ENCODE results near the gene ANKRD52.
"Not testable (repeated sequence)": the region's sequence is repeated elsewhere in the genome, so short reads cannot be mapped to it uniquely, and the experiment has no call there.

The ANKRD52 gene

DNA sequence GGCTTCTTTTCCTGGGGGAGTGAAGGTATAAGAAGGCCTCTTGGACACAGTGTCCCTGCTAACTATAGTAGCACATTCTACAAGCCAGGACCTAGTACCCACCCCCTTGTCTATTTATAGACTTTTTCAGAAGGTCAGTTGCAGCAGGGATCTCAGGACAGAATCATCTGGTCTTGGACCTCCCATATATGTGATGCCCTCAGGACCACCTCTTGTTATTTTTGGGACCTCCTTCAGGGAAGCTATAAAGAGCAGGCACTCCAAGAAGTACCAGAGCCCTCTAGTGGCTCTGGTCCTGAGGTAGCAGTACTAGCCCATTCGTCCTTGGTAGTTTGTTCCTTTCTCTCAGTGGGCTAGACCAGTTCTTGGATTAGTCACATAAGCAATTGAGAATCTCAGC, 12.8 kb upstream of the ANKRD52 start:
- DNase-seq: no peak

DNA sequence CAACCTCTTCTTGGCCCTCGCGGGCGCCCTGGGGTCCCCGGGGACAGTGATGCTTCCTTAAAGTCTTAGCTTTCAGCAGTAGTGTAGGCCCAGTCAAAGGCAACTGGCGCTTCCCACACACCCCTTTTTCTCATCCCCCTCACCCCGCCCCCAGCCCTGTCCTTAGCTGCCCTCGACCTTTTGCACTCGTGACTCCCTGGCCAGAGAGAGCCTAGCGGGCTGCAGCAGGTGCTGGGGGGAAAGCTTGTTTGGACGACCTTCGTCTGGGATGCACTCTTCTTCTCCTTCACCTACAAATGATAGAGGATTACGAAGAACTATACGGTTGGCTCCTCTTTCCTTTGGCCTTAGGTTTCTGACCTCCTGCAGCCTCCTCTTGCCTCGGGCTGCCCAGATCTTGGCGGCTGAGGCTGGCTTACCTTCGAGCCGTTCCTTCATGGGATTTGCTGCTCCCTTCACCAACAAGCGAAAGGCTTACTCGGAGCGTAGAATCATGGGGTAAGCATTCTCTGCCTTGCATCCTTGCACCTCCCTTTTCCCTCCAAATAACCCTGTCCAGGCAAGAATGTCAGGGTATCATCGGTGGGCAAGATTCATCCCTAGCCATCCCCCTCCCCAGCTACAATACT, 9.4 kb upstream of the ANKRD52 start:
- DNase-seq: no peak

DNA sequence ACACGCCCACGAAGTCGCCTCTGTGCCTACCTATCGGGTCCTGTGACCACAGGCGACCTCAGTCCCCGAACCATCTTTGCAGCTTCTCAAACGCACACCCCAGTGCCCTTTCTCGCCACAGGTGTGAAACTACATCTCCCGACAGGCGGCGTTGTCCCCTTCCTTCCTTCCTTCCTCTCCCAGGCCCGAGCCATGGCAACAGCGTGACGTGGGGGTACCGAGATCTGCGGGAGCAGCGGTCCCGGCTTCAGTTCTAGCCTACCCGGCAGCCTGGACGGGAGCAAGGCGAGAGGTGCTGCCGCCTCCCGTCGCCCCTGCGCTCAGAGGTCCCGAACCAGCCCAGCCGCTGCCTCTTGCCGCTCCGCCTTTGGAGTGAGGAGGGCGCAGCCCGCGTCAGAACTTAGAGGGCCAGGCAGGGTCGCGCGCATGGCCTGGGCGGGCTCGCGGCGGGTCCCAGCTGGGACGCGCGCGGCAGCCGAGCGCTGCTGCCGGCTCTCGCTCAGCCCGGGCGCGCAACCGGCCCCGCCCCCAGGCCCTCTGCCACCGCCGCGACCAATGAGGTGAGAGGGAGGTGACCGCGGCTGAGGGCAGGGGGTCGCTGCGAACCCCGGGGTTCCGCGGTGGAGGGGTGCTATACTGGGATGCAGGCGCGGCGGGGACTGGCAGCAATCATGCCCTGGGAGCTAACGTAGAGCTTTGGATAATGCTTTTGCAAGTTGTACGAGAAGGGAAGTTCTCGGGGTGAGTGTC, 8.7 kb upstream of the ANKRD52 start, which contains the start of gene COQ10A:
Gene COQ10A (plus strand): TSS at position 250 of the 750 bp plus-strand sequence. CDS start 177 bp downstream, at position 427.
- DNase-seq: peak; percentile 71

DNA sequence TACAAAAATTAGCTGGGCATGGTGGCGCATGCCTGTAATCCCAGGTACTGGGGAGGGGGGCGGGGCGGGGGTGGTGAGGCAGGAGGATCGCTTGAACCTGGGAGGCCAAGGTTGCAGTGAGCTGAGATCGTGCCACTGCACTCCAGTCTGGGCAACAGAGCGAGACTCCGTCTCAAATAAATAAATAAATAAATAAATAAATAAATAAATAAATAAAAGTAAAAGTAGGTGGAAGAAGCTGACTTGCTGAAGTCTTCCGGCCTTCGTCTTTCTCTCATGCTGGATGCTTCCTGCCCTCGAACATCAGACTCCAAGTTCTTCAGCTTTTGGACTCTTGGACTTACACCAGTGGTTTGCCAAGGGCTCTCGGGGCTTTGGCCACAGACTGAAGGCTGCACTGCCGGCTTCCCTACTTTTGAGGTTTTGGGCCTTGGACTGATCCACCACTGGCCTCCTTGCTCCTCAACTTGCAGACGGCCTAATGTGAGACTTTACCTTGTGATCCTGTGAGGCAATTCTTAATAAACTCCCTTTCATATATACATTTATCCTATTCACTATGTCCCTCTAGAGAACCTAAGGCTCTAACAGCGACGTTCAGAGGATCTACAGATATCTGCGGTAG, 8.0 kb upstream of the ANKRD52 start:
- DNase-seq: not testable (repeated sequence)

DNA sequence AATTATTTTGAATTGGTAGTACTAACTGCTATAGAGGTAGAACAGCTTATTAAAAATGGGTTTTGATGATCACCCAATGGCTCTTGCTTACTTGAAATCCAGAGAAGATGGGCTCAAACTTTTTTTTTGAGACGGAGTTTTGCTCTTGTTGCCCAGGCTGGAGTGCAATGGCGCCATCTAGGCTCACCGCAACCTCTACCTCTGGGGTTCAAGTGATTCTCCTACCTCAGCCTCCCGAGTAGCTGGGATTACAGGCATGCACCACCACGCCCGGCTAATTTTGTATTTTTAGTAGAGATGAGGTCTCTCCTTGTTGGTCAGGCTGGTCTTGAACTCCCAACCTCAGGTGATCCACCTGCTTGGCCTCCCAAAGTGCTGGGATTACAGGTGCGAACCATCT, 4.8 kb upstream of the ANKRD52 start:
- not testable (repeated sequence) for DNase-seq

DNA sequence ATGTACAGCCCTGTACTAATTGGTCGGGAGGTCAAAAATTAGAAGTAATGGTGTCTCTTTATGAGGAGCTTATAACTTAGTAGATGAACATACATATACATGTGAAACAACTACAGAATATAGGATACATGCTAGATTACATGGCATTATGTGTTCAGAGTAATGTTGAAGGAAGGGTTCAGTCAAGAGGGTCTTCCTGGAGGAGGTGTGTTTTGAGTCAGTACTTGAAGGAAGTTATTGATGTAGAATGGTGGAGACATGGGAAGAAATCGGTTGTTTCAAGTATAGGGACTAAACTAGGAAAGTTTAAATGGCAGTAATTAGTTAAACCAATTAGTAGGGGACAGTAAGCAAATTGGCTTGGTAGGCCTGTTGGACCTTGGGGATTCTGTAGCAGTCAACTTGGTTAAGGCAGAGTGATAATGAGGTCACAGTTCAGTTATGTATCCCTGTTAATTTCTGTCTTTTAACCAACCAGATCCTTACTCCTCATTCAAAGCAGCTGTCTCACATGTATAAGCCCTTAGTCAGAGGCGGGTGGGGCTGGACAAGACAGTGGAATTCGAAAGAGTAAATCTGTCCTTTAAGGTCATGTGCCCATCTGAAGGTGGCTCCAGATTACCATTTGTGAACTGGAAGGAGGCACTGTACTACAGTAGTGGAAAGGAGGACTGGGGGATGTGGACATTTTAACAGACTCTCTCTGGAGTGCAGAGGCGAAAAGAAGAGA, 3.5 kb upstream of the ANKRD52 start:
- DNase-seq: no peak

DNA sequence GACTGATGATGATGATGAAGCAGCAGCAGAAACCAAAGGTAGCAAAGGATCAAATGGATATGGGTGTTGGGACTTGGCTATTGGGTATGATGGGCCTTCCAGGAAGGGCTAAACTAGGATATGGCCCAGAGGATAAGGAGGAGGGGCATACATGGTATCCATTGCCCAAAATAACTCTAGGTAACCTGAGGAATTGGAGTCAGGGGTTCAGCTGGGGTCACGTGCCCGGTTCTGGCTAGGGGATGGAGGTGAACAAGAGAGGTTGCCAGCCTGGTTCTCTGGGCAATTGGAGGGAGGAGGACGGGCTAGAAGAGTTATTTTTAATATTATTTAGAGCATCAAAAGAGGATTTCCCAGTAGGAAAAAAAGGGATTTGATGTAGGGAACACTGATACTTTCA, 2.7 kb upstream of the ANKRD52 start:
- no peak for DNase-seq

DNA sequence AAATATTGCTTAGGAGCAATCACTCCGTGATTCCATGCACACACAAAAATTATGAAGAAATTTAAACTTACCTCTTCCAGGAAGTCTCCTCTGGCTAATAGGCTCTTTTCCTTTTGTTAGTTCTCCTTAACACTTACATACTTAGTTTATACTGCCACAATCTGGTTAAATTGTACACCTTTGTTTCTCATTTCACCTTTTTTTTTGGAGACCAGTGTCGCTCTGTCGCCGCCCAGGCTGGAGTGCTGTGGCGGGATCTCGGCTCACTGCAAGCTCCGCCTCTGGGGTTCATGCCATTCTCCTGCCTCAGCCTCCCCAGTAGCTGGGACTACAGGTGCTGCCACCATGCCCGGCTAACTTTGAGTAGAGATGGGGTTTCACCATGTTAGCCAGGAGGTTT, 2.2 kb upstream of the ANKRD52 start:
- no peak for DNase-seq

DNA sequence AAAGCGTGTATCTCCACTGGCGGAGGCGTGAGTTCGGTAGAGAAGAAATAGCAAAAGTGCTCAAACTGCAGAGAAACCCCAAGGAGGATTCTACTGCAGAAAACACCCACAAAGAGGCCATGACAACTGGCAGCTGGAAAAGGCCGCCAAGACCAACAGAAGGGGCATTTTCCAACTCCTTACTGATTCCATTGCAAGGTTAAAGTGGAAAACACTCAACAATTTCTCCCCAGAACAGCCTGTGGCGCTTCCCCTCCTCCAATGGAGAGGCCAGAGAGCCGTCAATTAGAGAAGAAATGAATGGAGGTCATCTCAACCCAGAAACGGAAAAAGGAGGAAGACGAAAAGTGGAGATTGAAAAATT, 618 bp upstream of the ANKRD52 start:
- DNase-seq: no peak

DNA sequence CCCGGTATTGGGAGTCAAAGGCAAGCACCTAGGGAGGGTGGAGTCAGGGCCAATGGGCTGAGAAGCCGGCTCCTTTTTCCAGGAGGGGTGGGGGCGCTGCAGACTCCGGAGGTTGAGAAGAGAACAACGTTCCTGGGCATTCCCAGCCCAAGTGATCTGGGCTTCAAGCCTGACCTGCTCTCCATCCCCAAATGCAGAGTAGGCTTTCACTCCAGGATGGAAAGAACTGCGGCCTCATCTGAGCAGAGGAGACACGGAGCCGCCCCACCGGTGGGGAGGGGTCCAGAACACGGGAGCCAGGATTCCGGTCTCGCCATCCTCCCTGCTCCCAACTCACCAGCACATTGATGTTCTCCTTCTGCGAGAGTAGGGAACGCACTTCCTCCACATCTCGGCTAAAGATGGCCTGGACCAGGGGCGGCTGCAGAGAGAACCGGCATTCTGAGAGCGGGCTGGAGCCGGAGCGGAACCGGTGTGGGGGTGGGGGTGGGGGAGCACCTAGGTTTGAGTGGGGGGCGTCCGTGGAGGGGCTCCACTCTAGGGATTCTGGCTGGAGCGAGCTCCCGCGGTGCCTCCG, 605 bp downstream of the ANKRD52 start:
- no peak for DNase-seq

DNA sequence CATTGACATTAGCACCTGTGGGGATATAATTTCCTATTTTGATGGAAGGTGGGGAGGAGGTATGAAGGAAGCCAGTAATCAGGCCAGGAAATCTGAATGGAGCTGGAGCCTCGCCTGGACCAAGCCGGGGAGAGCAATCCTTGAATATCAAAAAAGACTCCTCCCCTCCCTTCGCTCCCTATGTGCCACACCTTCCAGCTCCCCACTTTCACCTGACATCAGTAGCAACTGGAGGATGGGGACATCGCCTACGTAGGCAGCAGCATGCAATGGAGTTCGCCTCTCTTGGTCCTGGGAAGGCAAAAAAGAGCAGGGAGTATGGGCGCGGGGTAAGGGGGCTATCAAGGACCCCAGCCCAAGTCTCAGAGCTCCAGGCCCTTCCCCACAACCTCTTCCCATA, 1.1 kb downstream of the ANKRD52 start:
- DNase-seq: no peak

DNA sequence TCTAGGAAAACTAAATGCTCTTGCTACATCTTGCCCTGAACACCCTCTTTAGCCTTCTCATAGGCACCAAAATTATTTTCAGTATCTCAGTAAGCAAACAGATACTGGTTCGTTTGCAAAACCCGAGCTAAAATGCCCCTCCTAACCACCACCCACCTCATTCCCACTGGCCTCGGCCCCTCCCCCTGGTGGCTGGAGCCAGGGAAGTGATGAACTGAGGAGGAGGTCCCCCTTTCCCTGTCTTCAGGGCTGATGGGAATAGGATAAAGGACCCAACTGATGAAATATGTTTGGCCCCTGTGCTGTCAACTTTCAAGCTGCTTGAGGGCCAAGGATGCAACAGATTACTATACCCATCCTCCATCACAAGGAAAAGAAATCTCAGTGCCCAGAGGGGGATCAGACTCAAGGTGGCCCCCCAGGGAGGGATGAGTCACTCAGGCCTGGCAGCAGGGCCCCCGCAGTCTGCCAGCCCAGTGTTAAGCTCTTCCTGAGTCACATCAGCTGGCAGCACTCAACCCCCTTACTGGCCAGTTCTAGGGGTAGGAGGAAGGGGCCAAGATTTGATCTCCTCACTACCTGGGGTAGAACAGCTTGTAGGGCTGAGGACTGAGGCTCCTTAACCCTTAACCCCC, 1.7 kb downstream of the ANKRD52 start:
- no peak for DNase-seq

DNA sequence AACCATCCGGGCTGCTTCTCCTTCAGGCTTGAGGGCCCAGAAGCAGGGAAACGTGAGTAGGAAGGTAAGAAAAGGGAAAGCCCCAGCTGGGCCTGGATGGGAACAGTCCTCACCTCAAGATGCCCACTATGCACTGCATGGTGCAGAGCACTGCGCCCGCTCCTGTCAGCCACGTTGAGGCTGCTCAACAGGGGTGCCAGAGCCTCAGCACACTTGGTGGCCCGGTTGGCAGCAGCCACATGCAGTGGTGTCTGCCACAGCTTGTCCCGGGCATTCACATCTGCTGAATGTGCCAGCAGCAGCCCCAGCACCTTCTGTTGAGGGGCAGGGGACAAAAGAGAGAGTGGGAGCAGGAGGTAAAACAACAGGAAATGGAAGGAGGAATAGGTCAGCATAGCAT, 2.5 kb downstream of the ANKRD52 start:
- DNase-seq: no peak

DNA sequence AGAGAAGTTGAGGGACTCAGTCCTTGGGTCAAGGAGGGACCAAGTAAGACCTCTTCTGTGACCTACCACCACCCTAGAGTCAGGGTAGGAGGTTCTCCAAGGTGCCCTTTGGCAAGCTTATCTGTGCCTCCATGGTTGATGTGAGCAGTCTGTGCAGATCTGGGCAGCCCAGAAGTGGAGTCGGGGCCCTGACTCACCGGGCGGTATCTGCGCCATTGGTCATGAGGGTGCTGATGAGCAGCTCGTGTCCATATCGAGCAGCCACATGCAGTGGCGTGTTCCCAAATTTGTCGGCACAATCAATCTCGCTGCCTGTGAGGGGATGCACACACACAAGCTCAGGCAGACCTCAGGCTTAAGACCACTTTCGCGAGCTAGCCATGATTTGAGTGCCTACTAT, 5.1 kb downstream of the ANKRD52 start:
- DNase-seq: no peak

DNA sequence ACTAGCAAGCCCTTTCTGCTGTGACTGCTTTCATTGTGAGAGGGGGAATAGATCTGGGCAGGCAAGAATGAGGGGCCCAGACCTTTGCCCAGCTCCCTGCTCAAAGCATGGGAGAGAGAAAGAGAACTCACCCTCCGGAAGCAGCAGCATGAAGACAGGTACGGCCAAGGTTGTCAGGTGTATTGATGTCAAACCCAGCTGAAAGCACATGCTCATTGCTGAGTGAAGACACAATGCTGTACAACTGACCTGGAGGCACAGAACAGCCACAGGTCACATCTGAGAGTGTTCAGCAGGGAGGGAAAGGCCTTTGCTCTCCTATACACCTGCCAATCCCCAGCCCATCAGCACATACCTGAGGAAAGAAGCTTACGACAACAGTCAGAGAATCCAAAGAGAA, 5.5 kb downstream of the ANKRD52 start:
- no peak for DNase-seq

DNA sequence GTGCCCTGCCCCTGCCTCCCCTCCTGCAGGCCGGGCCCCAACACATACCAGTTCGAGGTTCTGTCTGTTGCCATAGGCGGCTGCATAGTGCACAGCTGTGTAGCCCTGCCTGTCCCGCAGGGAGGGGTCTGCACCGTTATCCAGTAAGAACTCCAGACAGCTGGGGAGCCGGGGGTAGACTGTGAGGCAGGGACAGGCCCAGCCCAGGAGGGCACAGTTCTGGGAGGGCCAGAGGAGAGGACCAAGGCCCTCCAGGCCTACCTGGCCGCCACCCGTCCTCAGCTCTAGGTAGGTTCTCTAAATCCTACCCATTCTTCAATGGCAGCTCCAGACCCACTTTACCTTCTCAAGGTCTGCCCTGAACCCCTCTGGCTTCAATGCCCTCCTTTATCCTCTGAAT, 9.5 kb downstream of the ANKRD52 start:
- DNase-seq: no peak

DNA sequence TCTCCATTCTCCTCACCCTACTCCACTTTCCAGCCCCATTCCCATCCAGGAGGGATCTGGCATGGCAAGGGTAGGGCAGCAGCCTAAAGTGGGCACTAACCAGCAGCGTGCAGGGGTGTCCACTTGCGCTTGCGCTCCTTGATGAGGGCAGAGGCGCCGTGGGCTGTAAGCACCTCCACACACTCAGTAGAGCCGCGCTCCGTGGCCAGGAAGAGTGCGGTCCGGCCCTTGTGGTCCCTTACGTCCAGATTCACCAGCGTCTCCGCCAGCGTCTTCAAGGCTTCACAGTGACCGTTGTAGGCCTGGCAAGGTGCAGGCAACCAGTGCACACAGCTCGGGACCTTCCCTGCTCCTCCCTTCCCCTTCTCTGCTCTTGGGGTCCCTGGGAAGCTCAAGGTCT, 10.3 kb downstream of the ANKRD52 start:
- no peak for DNase-seq

DNA sequence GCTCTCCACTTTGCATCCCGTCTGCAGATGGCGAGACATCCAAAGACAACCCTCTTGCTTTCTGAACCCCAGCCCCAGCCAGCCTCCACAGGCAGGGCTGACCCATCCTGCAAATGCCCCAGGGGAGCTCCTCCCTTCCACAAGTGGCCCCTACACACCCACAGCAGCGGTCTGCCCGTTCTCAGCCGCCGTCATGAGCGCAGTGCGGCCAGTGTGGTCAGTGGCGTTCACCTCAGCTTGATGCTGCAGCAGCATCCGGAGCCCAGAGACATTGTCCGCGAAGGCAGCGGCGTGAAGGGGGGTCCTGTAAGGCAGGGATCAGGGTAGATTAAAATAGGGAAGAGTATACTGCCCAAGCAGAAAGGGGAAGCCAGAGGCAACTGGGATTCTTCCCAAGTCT, 13.7 kb downstream of the ANKRD52 start:
- DNase-seq: no peak

DNA sequence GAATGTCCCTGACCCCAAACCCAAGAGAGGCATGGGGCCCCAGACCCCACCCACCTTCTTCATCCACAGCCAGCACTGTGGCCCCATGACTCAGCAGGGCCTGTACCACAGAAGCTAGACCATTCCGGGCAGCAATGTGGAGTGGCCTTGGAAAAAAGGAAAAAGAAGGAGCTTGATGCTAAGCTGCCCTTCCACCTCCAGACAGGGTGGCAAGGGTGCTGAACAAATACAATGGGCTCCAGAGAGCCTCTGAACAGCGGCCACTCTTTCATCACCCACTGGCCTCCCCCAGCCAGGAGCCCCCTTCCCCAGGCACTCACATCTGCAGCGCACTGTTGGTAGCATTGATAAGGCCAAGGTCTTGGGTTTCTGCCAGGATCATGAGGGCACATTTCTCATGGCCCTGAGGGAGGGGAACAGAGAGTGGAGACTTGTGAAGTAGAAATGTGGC, 14.4 kb downstream of the ANKRD52 start:
- DNase-seq: no peak

DNA sequence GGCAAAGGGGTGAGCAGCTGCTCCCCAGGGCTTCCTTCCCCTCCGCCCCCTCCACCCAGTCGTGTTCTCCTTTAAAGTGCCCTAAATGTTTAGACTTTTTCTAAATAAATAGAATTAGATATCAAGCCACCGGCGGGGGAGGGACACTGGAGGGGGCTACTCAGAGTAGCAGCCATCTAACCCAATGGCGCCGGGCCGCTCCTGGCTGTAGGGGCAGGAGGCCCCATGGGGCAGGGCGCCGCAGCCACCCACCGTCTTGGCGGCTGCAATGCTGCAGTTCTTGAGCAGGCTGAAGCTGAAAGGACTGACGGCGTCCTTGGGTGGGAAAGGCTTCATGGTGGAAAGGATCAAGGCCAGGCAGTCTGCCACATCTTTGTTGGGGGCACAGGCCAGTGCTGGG, 15.2 kb downstream of the ANKRD52 start:
- no peak for DNase-seq

DNA sequence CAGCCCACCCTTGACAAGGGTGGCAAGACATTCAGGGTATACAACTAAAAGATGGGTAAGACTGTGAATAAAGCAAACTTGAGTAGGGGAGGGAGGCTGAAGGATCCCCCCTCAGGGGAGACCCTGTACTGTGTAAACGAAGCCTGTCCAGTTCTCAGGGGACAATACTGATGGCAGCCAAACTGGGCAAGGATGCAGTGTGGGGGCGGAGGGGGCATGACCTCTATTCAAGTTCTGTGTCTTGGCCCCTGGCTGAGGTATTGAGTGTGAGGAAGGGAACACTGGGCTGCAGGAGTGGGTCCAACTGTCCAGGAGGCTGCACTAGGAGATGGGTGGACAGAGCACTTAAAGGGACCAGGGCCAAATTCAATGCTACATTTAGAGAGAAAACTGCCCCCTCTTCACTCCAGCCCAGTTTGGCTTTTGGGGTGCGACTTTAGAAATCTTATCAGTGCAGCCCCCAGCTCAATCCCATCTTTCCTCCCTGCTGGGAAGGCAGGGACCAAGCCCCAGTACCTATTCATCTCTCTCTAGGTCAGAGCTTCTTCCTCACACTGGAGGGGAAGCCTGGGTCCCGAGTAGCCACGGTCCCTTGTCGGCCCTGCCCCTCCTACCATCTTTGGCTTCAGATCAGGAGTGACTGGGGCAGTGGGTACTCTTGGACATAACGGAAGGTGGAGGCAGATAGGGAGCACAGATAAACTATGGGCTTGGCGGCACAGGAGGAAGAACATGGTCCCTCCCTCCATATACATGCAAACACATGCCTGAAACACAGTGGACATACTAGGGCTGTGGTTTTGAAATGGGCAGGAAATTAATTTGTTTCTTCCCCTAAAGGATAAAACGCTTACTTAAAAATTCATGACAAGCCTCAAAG, 16.5 kb downstream of the ANKRD52 start:
- DNase-seq: no peak

DNA sequence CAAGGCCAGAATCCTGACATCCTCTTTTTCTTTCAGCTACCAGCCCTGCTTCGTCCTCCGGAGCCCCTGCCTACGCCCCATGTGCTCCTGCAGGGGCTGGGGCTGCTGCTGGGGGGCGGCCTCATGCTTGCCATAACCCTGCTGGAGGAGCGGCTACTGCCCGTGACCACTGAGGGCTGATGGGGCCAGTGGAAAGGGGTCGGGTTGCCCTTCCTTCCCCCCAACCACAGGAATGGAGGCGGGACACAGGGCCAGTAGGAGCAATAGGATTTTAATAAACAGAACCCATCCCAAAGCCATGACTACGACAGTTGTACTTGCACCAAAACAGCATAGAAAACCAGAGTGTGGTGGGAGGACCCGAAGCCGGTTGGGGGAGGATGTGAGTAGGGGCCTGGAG, 20.6 kb downstream of the ANKRD52 start:
- no peak for DNase-seq
